Ramos (cell line): ENCODE results near the gene SIPA1L2.

Source experiments
- in situ Hi-C: fragments of 300-500 bp; cut with MboI; formaldehyde crosslinking; loops from one replicate; pipeline ENCODE4 v1.14.3; 2022; ENCODE audit warnings: low sequenced_read_pairs; ENCODE audit not compliant: unreplicated experiment

Gene SIPA1L2

DNA sequence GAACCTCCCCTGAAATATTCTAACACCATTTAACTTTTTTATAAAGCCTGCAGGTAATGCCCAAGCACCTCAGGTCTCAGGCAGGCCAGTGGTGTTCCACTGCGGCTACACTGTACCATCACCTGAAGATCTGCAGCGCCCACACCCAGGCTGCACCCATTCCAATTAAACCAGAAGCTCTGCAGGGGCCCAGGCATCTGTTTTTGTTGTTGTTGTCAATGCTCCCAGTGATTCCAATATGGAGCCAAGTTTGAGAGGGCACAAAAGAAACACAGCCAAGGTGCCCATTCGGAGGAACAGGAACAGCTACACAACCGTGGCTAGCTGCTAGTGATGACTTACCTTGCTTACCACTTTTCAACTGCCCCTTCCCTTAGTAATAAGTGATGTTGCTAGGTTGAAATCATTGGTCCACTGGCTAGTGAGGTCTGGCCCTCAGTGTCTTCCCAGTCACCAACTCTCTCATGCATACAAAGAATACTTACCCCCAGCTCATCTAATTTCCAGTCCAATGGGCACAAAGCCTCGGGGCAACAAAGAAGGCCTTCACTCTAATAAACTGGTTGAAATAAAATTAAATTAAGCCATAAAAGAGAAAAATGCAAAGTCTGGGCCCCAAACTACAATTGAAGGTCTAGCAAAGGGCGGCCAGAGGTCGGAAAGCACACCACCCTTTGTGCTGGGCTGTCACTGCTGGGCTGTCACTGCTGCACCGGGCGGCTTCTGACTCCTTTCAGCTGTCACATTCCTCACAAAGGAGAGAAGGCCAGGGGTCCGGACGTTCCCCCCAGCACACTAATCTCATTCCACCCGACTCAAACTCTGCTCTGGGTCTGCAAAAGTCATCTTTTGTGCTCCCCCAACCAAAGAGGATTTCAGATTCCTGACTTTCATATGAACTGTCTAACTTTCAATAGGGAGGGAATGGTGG lies 34.9 kb downstream of the SIPA1L2 start:
- in situ Hi-C loops: no loop called here

DNA sequence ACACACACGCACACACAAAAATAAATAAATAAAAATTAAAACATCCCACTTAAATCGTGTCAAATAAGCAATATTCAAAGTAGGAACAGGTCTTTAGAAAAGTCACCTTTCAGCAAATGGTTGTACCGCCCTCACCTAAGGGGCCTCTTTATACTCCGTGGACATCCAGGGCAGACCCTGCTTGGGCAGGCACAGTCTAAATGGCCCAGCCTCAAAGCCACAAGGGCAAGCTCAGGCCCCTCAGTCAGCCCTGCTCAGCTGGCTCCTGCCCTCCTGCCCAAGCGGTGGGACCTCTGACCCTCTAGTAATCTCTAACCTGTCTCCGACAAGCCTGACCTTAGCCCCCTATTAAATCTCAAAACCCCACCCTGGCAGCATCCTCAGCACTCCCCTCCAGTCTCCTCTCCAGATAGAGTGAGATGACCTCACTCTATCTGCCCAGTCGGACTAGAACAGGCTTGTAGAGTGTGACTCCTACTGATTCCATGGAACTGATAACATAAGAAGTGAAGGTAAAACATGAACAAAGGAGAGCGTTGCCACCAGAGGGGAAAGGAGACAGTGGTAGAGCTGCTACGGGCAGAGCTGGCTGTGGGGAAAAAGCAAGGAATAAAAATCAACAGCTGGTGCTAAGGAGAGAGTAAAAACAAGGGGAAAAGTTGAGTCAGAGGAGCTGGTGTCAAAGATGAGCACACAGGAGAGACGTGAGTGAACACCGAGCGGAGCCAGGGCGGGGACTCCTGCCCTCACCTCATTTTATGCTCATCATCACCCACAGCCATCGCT lies 36.0 kb downstream of the SIPA1L2 start:
- in situ Hi-C loops: no loop called here

DNA sequence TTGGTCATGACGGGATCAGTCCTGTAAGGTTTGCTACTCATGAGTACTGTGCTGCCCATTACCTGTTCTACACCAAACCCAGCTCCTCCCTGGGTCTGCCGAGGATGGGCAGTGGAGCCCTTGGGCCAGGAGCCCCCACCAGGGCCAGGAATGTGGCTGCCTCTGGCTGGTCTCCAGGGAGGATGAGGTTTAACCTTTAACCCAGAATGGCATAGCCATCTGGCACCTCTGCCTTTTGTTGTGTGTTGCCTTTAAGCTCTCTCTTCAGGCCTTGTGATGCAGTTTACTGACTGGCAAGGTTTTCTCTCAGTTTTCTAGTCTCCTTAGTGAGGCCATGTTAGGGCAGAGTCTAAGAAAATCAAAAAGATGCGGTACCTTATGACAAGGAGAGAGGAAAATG lies 38.6 kb downstream of the SIPA1L2 start:
- in situ Hi-C loops: no loop called here

DNA sequence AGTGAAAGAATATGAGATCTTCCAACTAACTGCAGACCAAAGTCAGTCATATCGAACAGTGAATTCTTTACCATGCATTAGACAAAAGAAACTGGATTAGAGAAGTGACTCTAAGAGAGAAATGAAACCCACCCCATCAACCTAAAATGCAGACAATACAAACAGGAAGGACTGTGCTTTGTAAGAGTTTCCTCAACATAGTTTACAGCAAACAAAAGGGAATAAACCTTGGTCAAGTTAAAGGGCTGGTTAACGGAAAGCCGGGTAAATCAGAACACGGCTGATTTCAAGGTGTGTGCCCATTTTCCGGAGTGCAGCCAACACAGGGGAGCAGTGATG lies 39.2 kb downstream of the SIPA1L2 start:
- in situ Hi-C loops: no loop called here

DNA sequence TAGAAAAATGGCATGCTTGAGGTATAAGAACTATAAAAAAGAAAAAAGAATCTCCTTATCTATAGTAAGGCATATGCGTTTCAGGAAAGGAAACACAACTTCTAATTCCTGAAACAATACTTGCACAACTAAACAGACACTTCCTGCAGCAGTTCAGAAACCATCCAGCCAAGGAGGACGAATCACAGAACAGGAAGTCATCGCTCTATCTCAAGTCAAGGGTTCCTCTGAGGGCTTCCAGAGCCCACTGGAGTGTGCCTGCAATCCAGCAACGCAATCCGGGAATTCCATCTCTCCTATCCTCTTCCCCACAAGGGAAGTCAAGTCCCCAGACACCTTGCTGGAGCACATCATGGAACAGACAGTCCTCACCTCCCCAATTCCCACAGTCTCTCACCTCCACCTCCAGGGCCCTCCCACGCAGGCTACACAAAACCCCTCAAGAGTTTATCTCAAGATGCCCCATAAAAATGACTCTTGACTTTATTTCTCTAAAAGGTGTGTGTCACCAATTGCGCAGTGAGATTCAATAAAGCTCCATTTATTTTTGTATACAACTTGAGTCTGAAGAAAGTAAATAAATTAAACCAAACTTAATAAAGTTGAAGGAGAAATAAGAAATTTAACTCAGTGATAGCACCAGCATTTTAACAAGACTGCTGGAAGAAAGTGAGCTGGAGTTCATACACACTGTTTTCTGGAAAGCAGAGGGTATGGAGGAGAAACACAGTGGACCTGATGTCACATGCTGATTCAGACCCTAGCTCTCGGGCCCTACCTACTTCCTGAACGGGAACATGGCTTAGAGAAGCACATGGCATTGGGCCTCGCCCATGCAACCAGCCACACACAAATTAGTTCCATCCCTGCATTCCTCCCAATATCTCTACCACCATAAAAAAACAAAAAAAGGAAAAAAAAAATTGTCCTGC lies 39.9 kb downstream of the SIPA1L2 start:
- in situ Hi-C loops: no loop called here

DNA sequence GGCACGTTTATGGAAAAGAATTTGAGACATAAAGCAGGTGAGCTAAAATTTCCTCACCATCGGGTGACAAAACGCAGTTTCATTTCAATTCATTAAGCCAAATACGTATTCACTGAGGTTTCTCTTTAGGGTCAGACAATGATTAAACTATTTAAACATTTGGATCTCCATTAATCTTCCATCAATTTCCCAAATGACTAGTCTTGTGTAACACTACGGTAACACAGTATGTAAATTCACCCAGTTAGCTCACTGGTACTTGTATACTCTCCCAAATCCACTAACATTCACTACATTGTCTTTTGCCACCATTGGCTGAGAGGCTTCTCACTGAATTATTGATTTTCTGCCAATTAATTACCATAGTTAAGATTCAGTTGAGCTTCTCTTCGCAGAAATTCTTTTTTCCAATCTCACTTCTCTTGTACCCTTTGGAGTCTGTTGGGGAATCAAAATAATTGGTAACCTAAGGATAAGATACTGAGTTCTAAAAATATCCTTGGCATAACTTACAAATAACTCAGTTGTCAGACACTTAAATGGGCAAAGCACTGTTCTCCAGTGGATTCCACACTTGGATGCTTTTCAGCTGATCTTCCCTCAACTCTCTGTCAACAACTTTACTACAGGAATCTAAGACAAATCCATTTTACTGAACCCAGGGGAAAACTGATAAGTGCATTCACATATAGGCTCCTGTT lies 40.7 kb downstream of the SIPA1L2 start:
- in situ Hi-C loops: no loop called here

DNA sequence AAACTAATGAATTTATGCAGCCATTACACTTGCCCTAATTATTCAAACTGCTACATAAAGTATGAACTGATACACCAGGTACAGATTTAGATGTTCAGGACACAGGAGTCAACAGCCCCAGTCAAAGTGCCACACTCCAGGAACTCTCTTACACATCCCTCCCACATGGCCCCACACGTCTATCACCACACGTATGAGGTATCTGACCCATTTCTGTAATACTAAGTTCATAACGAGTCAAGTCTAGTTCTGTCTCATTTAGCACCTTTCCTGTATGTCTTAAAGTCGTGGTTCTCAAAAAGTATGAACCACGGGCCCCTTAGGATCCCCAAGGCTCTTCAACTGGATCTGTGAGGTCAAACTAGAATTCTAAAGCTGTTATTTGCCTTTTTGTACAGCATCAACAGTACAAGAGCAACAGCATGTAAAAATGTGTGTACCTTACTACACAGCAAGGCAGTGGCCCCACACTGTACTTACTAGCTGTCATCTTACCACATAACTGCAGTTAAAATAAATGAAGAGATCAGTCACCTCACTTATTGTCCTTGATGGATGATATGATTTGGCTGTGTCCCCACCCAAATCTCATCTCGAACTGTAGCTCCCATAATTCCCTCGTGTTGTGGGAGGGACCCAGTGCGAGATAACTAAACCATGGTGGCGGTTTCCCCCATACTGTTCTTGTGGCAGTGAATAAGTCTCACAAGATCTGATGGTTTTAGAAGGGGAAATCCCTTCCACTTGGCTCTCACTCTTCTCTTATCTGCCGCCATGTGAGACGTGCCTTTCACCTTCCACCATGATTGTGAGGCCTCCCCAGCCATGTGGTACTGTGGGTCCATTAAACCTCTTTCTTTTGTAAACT lies 42.6 kb downstream of the SIPA1L2 start:
- in situ Hi-C loops: no loop called here

DNA sequence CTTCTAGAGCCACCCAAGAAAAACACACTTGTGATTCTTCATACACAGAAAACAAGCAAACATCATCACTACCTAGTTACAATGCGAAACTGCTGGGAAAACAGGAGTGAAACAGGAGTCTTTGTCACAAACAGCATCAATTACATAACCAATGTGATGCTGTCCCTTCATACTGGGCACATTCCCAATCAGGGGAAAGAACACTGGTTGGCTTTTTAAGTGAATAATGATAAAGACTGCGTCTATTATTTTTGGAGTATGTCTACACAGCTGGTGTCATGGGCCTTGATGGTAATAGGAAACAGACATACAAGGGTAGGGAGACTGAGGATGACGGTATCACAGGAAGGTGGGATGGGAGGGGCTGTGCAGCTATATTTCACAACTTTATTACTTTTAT lies 43.3 kb downstream of the SIPA1L2 start:
- in situ Hi-C loops: no loop called here

DNA sequence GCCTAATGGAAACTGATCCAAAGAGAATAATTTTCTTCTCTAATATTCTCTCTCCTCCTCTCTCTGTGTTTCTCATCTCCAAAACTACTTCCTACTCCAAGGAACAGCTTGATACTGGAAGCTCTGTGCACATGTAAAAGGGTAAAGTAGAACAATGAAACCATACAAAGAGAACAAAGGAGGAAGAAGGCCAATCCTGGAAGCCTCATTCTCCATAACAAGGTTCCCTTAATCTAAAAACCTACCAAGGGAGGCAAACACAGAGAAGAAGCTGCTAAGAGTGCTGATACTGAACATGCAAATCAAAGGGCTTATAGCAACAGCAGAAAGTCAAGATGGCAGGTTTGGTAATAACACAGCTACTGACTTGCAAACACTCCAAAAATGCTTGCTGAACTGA lies 44.4 kb downstream of the SIPA1L2 start:
- in situ Hi-C loops: no loop called here

DNA sequence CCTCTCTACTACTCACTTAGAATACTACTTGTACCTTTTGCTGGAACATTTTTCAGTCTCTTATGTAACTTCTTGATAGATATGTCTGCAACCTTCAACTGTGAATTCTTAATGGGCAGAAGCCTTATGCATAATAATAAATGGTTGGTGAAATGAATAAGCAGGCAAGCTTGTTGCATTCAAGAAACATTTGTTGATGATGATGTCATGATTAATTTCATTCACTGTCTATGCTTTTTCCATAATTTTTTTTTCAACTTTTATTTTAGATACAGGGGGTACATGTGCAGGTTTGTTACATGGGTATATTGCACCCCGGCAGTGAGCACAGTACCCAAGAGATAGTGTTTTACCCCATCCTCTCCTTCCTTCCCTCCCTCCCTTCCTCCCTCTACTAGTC lies 48.0 kb downstream of the SIPA1L2 start:
- in situ Hi-C loops: no loop called here
